GM21515 (cell line): ENCODE data around the gene OLIG3.

ENCODE experiments used
- ATAC-seq: cut with Tn5 transposase; IDR thresholded peaks from one replicate; pipeline ENCODE4 v1.9.1; 2021; ENCODE audit not compliant: unreplicated experiment

Gene OLIG3

GRCh38 chr6:137496368-137496767, 2.2 kb upstream of the OLIG3 start:
- ATAC-seq, result no peak

GRCh38 chr6:137495703-137496336, 1.6 kb upstream of the OLIG3 start:
- no peak for ATAC-seq

GRCh38 chr6:137494988-137495702, 951 bp upstream of the OLIG3 start:
- ATAC-seq, result no peak

GRCh38 chr6:137493218-137494038, 766 bp downstream of the OLIG3 start:
- no peak for ATAC-seq

- no peak for ATAC-seq
Observed at GRCh38 chr6:137492289-137493217, 1.6 kb downstream of the OLIG3 start.

GRCh38 chr6:137491478-137491877, 2.7 kb downstream of the OLIG3 start:
- ATAC-seq, result no peak

- ATAC-seq, result no peak
Observed at GRCh38 chr6:137490961-137491360, 3.2 kb downstream of the OLIG3 start.

- ATAC-seq, result no peak
Observed at GRCh38 chr6:137490006-137490905, 3.9 kb downstream of the OLIG3 start.

- ATAC-seq, result no peak
Observed at GRCh38 chr6:137489046-137490005, 4.9 kb downstream of the OLIG3 start.

GRCh38 chr6:137488150-137489045, 5.8 kb downstream of the OLIG3 start:
- ATAC-seq, result no peak

GRCh38 chr6:137487869-137488149, 6.4 kb downstream of the OLIG3 start:
- ATAC-seq, result no peak

- ATAC-seq, result no peak
Observed at GRCh38 chr6:137487181-137487868, 6.9 kb downstream of the OLIG3 start.

GRCh38 chr6:137486416-137486815, 7.8 kb downstream of the OLIG3 start:
- ATAC-seq, result no peak

- no peak for ATAC-seq
Observed at GRCh38 chr6:137480431-137480830, 13.8 kb downstream of the OLIG3 start.

- ATAC-seq, result no peak
Observed at GRCh38 chr6:137475103-137475502, 19.1 kb downstream of the OLIG3 start.

- ATAC-seq, result no peak
Observed at GRCh38 chr6:137473598-137473997, 20.6 kb downstream of the OLIG3 start.

- no peak for ATAC-seq
Observed at GRCh38 chr6:137472641-137473137, 21.5 kb downstream of the OLIG3 start.
